Activated CD8-positive, alpha-beta T cell treated with anti-CD3 and anti-CD28 coated beads, Interleukin-2, amount 10 ng/mL, durations not matched to agents 7 days and 5 days (primary cell): ENCODE measurements around the gene B3GLCT. TPM values are rescaled to one million over a fixed set of nuclear protein-coding genes. Genes with fewer than 3 reads are reported as not detected.

Experiments
- ATAC-seq: fragments of 150-1000 bp; cut with Tn5 transposase; one replicate; pipeline ENCODE4 v1.10.0; 2021; ENCODE audit warnings: moderate library complexity
- CTCF ChIA-PET: fragments of 350-600 bp; sonication (Branson Sonifier 250); formaldehyde crosslinking; loops from one replicate; lab custom pipeline; 2021; ENCODE audit warnings: antibody characterized with exemption; lab: Charles Lee
- POLR2A ChIA-PET: fragments of 350-600 bp; sonication (Branson Sonifier 250); formaldehyde crosslinking; loops from one replicate; lab custom pipeline; 2021; ENCODE audit warnings: antibody characterized with exemption; lab: Charles Lee
- DNase-seq: peaks from one replicate; pipeline ENCODE4 v3.0.0-alpha.2; 2020
- H3K27ac Mint-ChIP-seq: one replicate; pipeline ENCODE4 v1.8.0; 2021; ENCODE audit warnings: mild to moderate bottlenecking, mixed read lengths
- H3K27me3 Mint-ChIP-seq: one replicate; pipeline ENCODE4 v1.8.0; 2021; ENCODE audit warnings: low read depth, mixed read lengths
- H3K36me3 Mint-ChIP-seq: one replicate; pipeline ENCODE4 v1.8.0; 2021; ENCODE audit warnings: low read depth, mixed read lengths
- H3K4me1 Mint-ChIP-seq: one replicate; pipeline ENCODE4 v1.8.0; 2021; ENCODE audit warnings: low read depth, mixed read lengths
- H3K4me3 Mint-ChIP-seq: one replicate; pipeline ENCODE4 v1.8.0; 2021; ENCODE audit warnings: mild to moderate bottlenecking, mixed read lengths
- H3K9me3 Mint-ChIP-seq: one replicate; pipeline ENCODE4 v1.8.0; 2022; ENCODE audit warnings: mixed read lengths; ENCODE audit not compliant: insufficient read depth
- total RNA-seq, 2 experiments: library from RNA; stranded (reverse); gene quantifications; one replicate each; pipeline ENCODE4 v1.2.3, GENCODE V29; 2021

The B3GLCT gene
- total RNA-seq, 2 experiments from 2014 or later, result 5.0 to 5.5 TPM

- Mint-ChIP-seq H3K4me3 (no peak overlapping the region), H3K27me3 (no peaks in the 10 kb centered on the region), H3K9me3 (no peaks in the 10 kb centered on the region), H3K27ac (no peak overlapping the region), H3K4me1 (no peaks in the 10 kb centered on the region), H3K36me3 (peaks cover 6% of the 10 kb centered on the region)
- ATAC-seq (no peak), DNase-seq (no peak)
- CTCF ChIA-PET, result interaction anchor here (2.1 kb wide), 1 partner anchor 13 kb away, joined by 13 read pairs; no protein-coding TSS in a partner anchor
- POLR2A ChIA-PET, result no interaction called here
These were observed 48.6 kb downstream of the B3GLCT start for GRCh38 chr13:31248361-31248760.

GRCh38 chr13:31248965-31249539 is 49.3 kb downstream of the B3GLCT start:
- Mint-ChIP-seq H3K27me3 (no peaks in the 10 kb centered on the region), H3K4me3 (no peak overlapping the region), H3K4me1 (no peaks in the 10 kb centered on the region), H3K9me3 (no peaks in the 10 kb centered on the region), H3K36me3 (peaks cover 6% of the 10 kb centered on the region), H3K27ac (no peak overlapping the region)
- POLR2A ChIA-PET, result no interaction called here
- DNase-seq, result no peak
- CTCF ChIA-PET, result interaction anchor here (2.1 kb wide), 1 partner anchor 13 kb away, joined by 13 read pairs; no protein-coding TSS in a partner anchor
- ATAC-seq, result no peak

GRCh38 chr13:31250435-31250834 is 50.7 kb downstream of the B3GLCT start:
- Mint-ChIP-seq H3K27me3 (no peaks in the 10 kb centered on the region), H3K4me3 (no peak overlapping the region), H3K36me3 (peaks cover 6% of the 10 kb centered on the region), H3K4me1 (no peaks in the 10 kb centered on the region), H3K9me3 (no peaks in the 10 kb centered on the region), H3K27ac (no peak overlapping the region)
- ATAC-seq, result no peak
- POLR2A ChIA-PET, result interaction anchor here (0.7 kb wide), 1 partner anchor 9 kb away, joined by 3 read pairs; no protein-coding TSS in a partner anchor
- no peak for DNase-seq
- CTCF ChIA-PET, result no interaction called here

GRCh38 chr13:31261241-31261640 is 61.5 kb downstream of the B3GLCT start:
- H3K36me3 Mint-ChIP-seq, result no peaks in the 10 kb centered on the region
- no peak for ATAC-seq
- ChIA-PET POLR2A (no interaction called here), CTCF (interaction anchor here (1.2 kb wide), 1 partner anchor 16 kb away, joined by 3 read pairs; no protein-coding TSS in a partner anchor)
- DNase-seq, result no peak
- H3K4me1 Mint-ChIP-seq, result no peaks in the 10 kb centered on the region
- H3K27me3 Mint-ChIP-seq, result no peaks in the 10 kb centered on the region
- no peak overlapping the region for H3K4me3 Mint-ChIP-seq
- no peaks in the 10 kb centered on the region for H3K9me3 Mint-ChIP-seq
- H3K27ac Mint-ChIP-seq, result no peak overlapping the region

GRCh38 chr13:31263346-31263745 is 63.6 kb downstream of the B3GLCT start:
- ChIA-PET CTCF (no interaction called here), POLR2A (no interaction called here)
- H3K9me3 Mint-ChIP-seq, result no peaks in the 10 kb centered on the region
- DNase-seq, result no peak
- no peak overlapping the region for H3K27ac Mint-ChIP-seq
- H3K4me3 Mint-ChIP-seq, result no peak overlapping the region
- H3K27me3 Mint-ChIP-seq, result no peaks in the 10 kb centered on the region
- H3K36me3 Mint-ChIP-seq, result no peaks in the 10 kb centered on the region
- H3K4me1 Mint-ChIP-seq, result no peaks in the 10 kb centered on the region
- no peak for ATAC-seq

- ChIA-PET POLR2A (no interaction called here), CTCF (no interaction called here)
- Mint-ChIP-seq H3K9me3 (no peaks in the 10 kb centered on the region), H3K4me1 (no peaks in the 10 kb centered on the region), H3K27ac (no peak overlapping the region), H3K27me3 (no peaks in the 10 kb centered on the region), H3K4me3 (no peak overlapping the region), H3K36me3 (no peaks in the 10 kb centered on the region)
- ATAC-seq, result no peak
- no peak for DNase-seq
These were observed 64.4 kb downstream of the B3GLCT start for GRCh38 chr13:31264151-31264550.

GRCh38 chr13:31267126-31267784 is 67.5 kb downstream of the B3GLCT start:
- ATAC-seq (no peak), DNase-seq (no peak)
- H3K27ac Mint-ChIP-seq, result no peak overlapping the region
- no peaks in the 10 kb centered on the region for H3K27me3 Mint-ChIP-seq
- peaks cover 4% of the 10 kb centered on the region for H3K9me3 Mint-ChIP-seq
- ChIA-PET CTCF (no interaction called here), POLR2A (no interaction called here)
- H3K4me3 Mint-ChIP-seq, result no peak overlapping the region
- no peaks in the 10 kb centered on the region for H3K4me1 Mint-ChIP-seq
- peaks cover 13% of the 10 kb centered on the region for H3K36me3 Mint-ChIP-seq

- ChIA-PET POLR2A (no interaction called here), CTCF (no interaction called here)
- Mint-ChIP-seq H3K9me3 (peaks cover 11% of the 10 kb centered on the region), H3K36me3 (peaks cover 34% of the 10 kb centered on the region), H3K4me1 (no peaks in the 10 kb centered on the region), H3K27me3 (no peaks in the 10 kb centered on the region), H3K4me3 (no peak overlapping the region), H3K27ac (no peak overlapping the region)
- DNase-seq, result no peak
- ATAC-seq, result no peak
These were observed 74.6 kb downstream of the B3GLCT start for GRCh38 chr13:31274390-31274789.

- H3K27me3 Mint-ChIP-seq, result no peaks in the 10 kb centered on the region
- no peaks in the 10 kb centered on the region for H3K4me1 Mint-ChIP-seq
- no peak overlapping the region for H3K4me3 Mint-ChIP-seq
- ATAC-seq (no peak), DNase-seq (no peak)
- ChIA-PET CTCF (no interaction called here), POLR2A (no interaction called here)
- no peak overlapping the region for H3K27ac Mint-ChIP-seq
- peaks cover 12% of the 10 kb centered on the region for H3K9me3 Mint-ChIP-seq
- peaks cover 28% of the 10 kb centered on the region for H3K36me3 Mint-ChIP-seq
These were observed 76.6 kb downstream of the B3GLCT start for GRCh38 chr13:31276421-31276820.

- ChIA-PET CTCF (no interaction called here), POLR2A (no interaction called here)
- no peaks in the 10 kb centered on the region for H3K27me3 Mint-ChIP-seq
- H3K36me3 Mint-ChIP-seq, result peaks cover 23% of the 10 kb centered on the region
- no peaks in the 10 kb centered on the region for H3K4me1 Mint-ChIP-seq
- DNase-seq (no peak), ATAC-seq (no peak)
- no peak overlapping the region for H3K27ac Mint-ChIP-seq
- no peak overlapping the region for H3K4me3 Mint-ChIP-seq
- H3K9me3 Mint-ChIP-seq, result peaks cover 12% of the 10 kb centered on the region
These were observed 79.1 kb downstream of the B3GLCT start for GRCh38 chr13:31278869-31279268.

GRCh38 chr13:31282741-31283455 is 83.1 kb downstream of the B3GLCT start:
- Mint-ChIP-seq H3K9me3 (peaks cover 12% of the 10 kb centered on the region), H3K4me3 (no peak overlapping the region)

GRCh38 chr13:31286930-31287329 is 87.2 kb downstream of the B3GLCT start:
- no peaks in the 10 kb centered on the region for H3K27me3 Mint-ChIP-seq
- CTCF ChIA-PET, result no interaction called here
- POLR2A ChIA-PET, result no interaction called here
- ATAC-seq (no peak), DNase-seq (no peak)
- H3K36me3 Mint-ChIP-seq, result peaks cover 22% of the 10 kb centered on the region
- no peak overlapping the region for H3K27ac Mint-ChIP-seq
- peaks cover 8% of the 10 kb centered on the region for H3K9me3 Mint-ChIP-seq
- H3K4me3 Mint-ChIP-seq, result no peak overlapping the region
- H3K4me1 Mint-ChIP-seq, result no peaks in the 10 kb centered on the region

More at GRCh38 chr13:31282741-31283455, 83.1 kb downstream of the B3GLCT start:
- Mint-ChIP-seq H3K27me3 (no peaks in the 10 kb centered on the region), H3K36me3 (peaks cover 11% of the 10 kb centered on the region), H3K27ac (no peak overlapping the region), H3K4me1 (no peaks in the 10 kb centered on the region)
- ATAC-seq, result no peak
- CTCF ChIA-PET, result no interaction called here
- no peak for DNase-seq
- POLR2A ChIA-PET, result no interaction called here
